ENCODE results near the gene MBNL1. TPM values are rescaled to one million over a fixed set of nuclear protein-coding genes. Genes with fewer than 3 reads are reported as not detected.
"Not testable (repeated sequence)": the region's sequence is repeated elsewhere in the genome, so short reads cannot be mapped to it uniquely, and the experiment has no call there.

Gene MBNL1
- total RNA-seq, 2 experiments from 2014 or later: 163 to 174 TPM

DNA sequence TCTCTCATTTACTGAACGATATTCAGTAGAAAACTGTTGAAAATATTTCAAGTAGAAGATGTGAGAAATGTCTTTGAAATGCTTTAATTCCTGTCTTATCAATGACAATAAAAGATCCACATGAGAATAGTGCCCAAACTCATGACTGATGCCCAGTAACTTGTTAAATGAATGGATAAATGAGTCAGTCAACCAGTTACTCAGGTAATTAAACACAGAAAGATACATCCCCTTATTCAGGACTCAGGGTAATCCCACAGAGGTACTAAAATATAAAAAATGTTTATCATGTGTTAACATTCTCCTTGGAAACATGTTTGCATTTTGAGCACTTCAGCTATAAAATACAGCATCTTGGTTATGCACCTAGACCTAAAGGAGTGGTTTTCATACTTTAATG lies 169.5 kb downstream of the MBNL1 start:
- Histone ChIP-seq H3K4me1 (ENCODE audit: insufficient read depth, low read length, poor library complexity, severe bottlenecking) (peaks cover 9% of the 10 kb centered on the region), H2AFZ (ENCODE audit: low read length) (no peak overlapping the region), H3K4me3 (ENCODE audit: low read depth, low read length, poor library complexity, severe bottlenecking) (no peak overlapping the region), H3K36me3 (ENCODE audit: insufficient read depth, low read length) (peaks cover 58% of the 10 kb centered on the region), H3K9me2 (ENCODE audit: insufficient read depth, low read length) (no peaks in the 10 kb centered on the region), H3K27ac (ENCODE audit: low read depth, low read length, poor library complexity, severe bottlenecking) (no peak overlapping the region), H3K9me3 (ENCODE audit: low read length) (peaks cover 9% of the 10 kb centered on the region; the same call in 1 of the 2 replicates), H3K4me2 (ENCODE audit: low read length) (no peak overlapping the region), H3K79me2 (ENCODE audit: insufficient read depth, low read depth, low read length) (peaks cover 94% of the 10 kb centered on the region), H4K20me1 (ENCODE audit: insufficient read depth, low read length) (peaks cover 20% of the 10 kb centered on the region)
- BruUV-seq (replicated peaks): no TSS peak
- TF ChIP-seq EZH2phosphoT487 (IDR thresholded peaks at IDR 0.05; ENCODE audit: borderline replicate concordance, low read depth, low read length): no peak
- TF ChIP-seq, protein P1, sequence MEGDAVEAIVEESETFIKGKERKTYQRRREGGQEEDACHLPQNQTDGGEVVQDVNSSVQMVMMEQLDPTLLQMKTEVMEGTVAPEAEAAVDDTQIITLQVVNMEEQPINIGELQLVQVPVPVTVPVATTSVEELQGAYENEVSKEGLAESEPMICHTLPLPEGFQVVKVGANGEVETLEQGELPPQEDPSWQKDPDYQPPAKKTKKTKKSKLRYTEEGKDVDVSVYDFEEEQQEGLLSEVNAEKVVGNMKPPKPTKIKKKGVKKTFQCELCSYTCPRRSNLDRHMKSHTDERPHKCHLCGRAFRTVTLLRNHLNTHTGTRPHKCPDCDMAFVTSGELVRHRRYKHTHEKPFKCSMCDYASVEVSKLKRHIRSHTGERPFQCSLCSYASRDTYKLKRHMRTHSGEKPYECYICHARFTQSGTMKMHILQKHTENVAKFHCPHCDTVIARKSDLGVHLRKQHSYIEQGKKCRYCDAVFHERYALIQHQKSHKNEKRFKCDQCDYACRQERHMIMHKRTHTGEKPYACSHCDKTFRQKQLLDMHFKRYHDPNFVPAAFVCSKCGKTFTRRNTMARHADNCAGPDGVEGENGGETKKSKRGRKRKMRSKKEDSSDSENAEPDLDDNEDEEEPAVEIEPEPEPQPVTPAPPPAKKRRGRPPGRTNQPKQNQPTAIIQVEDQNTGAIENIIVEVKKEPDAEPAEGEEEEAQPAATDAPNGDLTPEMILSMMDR (conservative IDR thresholded peaks at IDR 0.05; ENCODE audit: low read length): no peak
- intact Hi-C loops (cut with micrococcal nuclease; ENCODE audit: unreplicated experiment): no loop called here
- ChIA-PET CTCF (ENCODE audit: unreplicated experiment) (no interaction called here), POLR2A (interaction anchor here (0.6 to 0.7 kb wide), 2 partner anchors 12 to 156 kb away, joined by 3 read pairs; no protein-coding TSS in a partner anchor)
- no peak for DNase-seq (ENCODE audit: low spot score)

GRCh38 chr3:152438706-152439105 lies 170.0 kb downstream of the MBNL1 start:
- Histone ChIP-seq H3K9me2 (ENCODE audit: insufficient read depth, low read length) (no peaks in the 10 kb centered on the region), H3K4me2 (ENCODE audit: low read length) (no peak overlapping the region), H3K4me1 (ENCODE audit: insufficient read depth, low read length, poor library complexity, severe bottlenecking) (peaks cover 14% of the 10 kb centered on the region), H3K79me2 (ENCODE audit: insufficient read depth, low read depth, low read length) (peaks cover 98% of the 10 kb centered on the region), H3K36me3 (ENCODE audit: insufficient read depth, low read length) (peaks cover 53% of the 10 kb centered on the region), H3K9me3 (ENCODE audit: low read length) (peaks cover 8% of the 10 kb centered on the region; the same call in 1 of the 2 replicates), H4K20me1 (ENCODE audit: insufficient read depth, low read length) (peaks cover 25% of the 10 kb centered on the region), H3K4me3 (ENCODE audit: low read depth, low read length, poor library complexity, severe bottlenecking) (no peak overlapping the region), H2AFZ (ENCODE audit: low read length) (no peak overlapping the region), H3K27ac (ENCODE audit: low read depth, low read length, poor library complexity, severe bottlenecking) (no peak overlapping the region)
- TF ChIP-seq, protein P1 (conservative IDR thresholded peaks at IDR 0.05; ENCODE audit: low read length): no peak
- no peak for TF ChIP-seq EZH2phosphoT487 (IDR thresholded peaks at IDR 0.05; ENCODE audit: borderline replicate concordance, low read depth, low read length)
- POLR2A ChIA-PET: interaction anchor here (0.6 to 1.5 kb wide), 2 partner anchors 10 to 13 kb away, joined by 3 to 7 read pairs; no protein-coding TSS in a partner anchor
- DNase-seq (ENCODE audit: low spot score): no peak
- intact Hi-C loops (cut with micrococcal nuclease; ENCODE audit: unreplicated experiment): no loop called here
- CTCF ChIA-PET (ENCODE audit: unreplicated experiment): no interaction called here
- BruUV-seq (replicated peaks): no TSS peak

DNA sequence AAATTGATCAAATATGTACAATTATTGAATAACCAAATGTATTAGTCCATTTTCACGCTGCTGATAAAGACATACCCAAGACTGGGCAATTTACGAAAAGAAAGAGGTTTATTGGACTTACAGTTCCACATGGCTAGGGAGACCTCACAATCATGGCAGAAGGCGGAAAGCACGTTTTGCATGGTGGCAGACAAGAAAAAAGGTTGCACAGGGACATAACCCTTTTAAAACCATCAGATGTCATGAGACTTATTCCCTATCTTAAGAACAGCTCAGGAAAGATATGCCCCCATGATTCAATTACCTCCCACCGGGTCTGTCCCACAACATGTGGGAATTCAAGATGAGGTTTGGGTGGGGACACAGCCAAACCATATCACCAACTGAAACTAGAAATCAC lies 171.5 kb downstream of the MBNL1 start:
- Histone ChIP-seq H4K20me1 (ENCODE audit: insufficient read depth, low read length) (peaks cover 35% of the 10 kb centered on the region), H3K36me3 (ENCODE audit: insufficient read depth, low read length) (peaks cover 44% of the 10 kb centered on the region), H3K79me2 (ENCODE audit: insufficient read depth, low read depth, low read length) (peaks cover 95% of the 10 kb centered on the region), H3K4me1 (ENCODE audit: insufficient read depth, low read length, poor library complexity, severe bottlenecking) (peaks cover 19% of the 10 kb centered on the region)
- H2AFZ ChIP-seq (ENCODE audit: low read length); H3K4me3 ChIP-seq (ENCODE audit: low read depth, low read length, poor library complexity, severe bottlenecking); H3K9me2 ChIP-seq (ENCODE audit: insufficient read depth, low read length); H3K9me3 ChIP-seq (ENCODE audit: low read length); BruUV-seq (replicated peaks); intact Hi-C loops (cut with micrococcal nuclease; ENCODE audit: unreplicated experiment); DNase-seq (ENCODE audit: low spot score); H3K27ac ChIP-seq (ENCODE audit: low read depth, low read length, poor library complexity, severe bottlenecking); H3K4me2 ChIP-seq (ENCODE audit: low read length): not testable (repeated sequence)
- POLR2A ChIA-PET: interaction anchor here (0.9 to 1.8 kb wide), 8 partner anchors 8 to 256 kb away, joined by 3 to 7 read pairs (median 4); no protein-coding TSS in a partner anchor
- CTCF ChIA-PET (ENCODE audit: unreplicated experiment): interaction anchor here (1.1 kb wide), 1 partner anchor 157 kb away, joined by 3 read pairs; no protein-coding TSS in a partner anchor
